ENCODE data around the gene KDM4B.

KDM4B gene

GRCh38 chr19:5036698-5037563 lies 68.0 kb downstream of the KDM4B start:
- no peak for DNase-seq

DNA sequence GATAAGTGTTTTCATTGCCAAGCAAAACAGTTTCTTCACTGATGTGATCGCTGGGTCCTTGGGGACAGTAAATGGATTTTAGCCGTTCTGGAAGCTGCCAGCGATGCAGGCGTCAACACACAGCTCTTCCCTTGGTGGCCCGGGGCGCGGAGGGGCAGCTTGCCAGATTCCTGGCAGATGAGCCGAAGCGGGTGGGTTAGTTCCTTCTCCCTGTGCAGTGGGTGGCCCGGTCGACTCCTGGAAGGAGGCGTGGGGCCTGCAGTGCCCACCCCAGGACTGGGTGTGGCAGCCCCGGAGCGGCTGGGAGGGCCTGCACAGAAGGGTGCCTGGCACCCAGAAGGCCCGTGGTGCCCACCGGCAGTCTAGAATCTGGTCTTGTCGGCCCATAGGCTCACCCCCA lies 69.0 kb downstream of the KDM4B start:
- DNase-seq, result no peak

GRCh38 chr19:5038631-5039271 lies 69.8 kb downstream of the KDM4B start:
- DNase-seq, result no peak

GRCh38 chr19:5039642-5040543 lies 71.0 kb downstream of the KDM4B start:
- DNase-seq, result no peak

DNA sequence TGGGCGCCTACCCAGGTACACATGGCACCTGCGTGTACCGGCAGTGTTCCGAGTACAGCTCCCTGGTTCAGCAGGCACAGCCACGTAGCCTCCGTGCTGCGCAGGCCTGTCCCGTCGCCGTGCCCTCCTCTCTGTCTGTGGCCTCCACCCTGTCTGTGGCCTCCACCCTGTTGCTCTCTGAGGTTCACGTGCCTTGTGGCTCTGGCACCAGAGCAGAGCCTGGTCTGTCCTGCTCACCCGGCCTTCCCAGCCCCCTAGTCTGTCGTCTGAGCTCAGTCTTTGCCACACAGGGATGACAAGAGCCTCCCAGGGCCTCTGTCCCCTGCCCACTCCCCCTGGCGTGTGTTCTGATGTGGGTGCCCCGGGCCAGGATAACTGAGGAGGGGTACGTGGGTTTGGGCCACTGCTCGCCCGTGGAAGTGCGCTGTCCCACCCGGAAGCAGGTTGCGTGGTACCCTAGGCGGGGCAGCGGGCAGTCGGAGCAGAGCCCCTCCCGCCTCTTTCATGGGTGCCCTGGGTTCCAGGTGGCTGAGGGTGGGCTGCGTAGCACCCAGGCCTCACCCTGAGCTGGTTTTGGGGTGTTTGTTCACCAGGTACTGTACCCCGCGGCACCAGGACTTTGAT lies 71.7 kb downstream of the KDM4B start:
- no peak for DNase-seq

- DNase-seq, result no peak
These were observed 72.4 kb downstream of the KDM4B start for GRCh38 chr19:5041168-5041912.

- DNase-seq, result no peak
These were observed 72.9 kb downstream of the KDM4B start for GRCh38 chr19:5041913-5042187.

GRCh38 chr19:5042556-5042955 lies 73.6 kb downstream of the KDM4B start:
- no peak for DNase-seq

DNA sequence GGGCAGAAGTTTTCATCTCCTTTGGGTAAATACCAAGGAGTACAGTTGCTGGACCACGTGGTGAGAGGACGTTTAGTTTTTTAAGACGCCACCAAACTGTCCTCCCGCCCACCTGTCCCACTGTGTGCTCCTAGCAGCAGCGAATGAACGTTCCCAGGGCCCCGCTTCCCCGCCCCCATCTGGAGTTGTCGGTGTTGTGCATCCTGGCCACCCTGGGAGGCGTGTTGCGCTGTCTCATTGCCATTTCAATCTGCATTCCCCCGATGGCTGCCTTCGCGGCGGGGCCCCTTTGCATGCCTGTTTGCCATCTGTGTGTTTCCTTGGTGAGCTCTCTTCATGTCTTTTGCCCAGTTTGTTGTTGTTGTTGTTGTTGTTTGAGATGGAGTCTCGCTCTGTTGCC lies 76.1 kb downstream of the KDM4B start:
- no peak for DNase-seq

DNA sequence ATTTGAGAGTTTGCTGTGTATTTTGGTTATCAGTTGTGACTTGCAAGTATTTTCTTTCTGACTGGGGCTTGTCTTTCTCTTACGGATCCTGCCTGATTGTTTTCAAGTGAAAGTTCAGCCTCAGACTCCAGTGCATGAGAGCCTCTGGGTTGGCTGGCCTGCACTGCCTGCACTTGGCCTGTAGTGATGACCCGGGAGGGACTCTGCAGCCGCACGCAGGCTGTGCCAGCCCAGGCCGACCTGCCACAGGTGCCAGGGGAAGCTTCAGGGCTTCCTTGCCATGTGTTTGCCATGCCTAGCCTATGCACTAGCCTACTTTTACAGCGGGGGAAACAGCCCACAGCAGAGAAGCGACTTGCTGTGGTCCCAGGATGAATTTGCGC lies 77.0 kb downstream of the KDM4B start:
- DNase-seq, result no peak

- DNase-seq, result no peak
These were observed 77.6 kb downstream of the KDM4B start for GRCh38 chr19:5046339-5047039.

DNA sequence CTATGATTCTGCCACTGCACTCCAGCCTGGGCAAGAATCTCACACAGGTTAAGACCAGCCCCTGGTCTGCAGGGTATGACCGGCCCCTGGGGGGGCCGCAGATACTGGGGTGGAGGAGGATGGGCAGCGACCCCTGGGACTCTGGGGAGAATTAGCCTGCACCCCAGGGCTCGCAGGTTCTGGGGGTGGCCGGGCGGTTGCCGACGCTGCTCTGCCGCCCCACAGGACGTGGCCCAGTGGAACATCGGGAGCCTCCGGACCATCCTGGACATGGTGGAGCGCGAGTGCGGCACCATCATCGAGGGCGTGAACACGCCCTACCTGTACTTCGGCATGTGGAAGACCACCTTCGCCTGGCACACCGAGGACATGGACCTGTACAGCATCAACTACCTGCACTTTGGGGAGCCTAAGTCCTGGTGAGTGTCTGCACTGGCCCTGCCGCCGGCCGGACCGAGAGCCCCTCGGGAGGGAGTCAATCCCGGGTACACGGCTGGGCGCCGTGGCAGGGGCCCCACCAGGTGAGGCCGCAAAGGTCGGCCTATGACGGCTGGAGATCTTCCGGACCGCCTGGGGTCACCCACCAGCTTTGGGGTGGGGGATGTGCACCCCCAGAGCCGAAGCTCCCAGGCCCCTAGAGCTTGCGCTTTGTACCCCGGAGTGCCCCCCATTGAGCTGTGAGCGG lies 78.5 kb downstream of the KDM4B start:
- DNase-seq, result no peak

DNA sequence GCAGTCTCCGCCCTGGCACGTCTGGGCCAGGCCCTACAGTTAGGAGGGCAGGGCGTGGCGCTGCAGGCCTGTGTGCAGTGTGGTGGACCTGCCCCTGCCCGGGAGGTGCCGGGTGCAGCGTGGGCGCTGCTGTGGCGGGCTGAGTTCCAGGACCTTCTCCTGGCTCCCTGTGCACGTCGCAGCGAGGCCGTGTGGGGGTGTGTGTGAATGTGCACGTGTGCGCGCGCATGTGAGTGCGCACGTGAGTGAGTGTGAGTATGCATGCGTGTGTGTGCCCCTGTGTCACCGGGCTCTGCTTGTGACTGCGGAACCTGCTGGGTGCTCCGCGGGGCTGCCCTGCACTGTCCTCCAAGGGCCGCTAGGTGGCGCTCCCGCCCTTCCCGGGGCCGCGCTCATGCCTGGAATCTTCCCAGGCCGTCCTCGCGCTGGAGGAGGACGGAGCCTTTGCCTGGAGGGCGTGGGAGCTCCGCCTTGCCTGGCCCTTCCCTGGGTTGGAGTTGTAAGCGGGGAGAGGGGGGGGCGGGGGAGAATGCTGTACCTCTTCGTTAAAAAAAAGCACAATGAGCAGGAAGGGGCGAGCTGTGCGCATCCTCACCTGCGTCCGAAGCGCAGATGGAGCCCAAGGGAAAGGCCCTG lies 79.3 kb downstream of the KDM4B start:
- peak; percentile 83 for DNase-seq

DNA sequence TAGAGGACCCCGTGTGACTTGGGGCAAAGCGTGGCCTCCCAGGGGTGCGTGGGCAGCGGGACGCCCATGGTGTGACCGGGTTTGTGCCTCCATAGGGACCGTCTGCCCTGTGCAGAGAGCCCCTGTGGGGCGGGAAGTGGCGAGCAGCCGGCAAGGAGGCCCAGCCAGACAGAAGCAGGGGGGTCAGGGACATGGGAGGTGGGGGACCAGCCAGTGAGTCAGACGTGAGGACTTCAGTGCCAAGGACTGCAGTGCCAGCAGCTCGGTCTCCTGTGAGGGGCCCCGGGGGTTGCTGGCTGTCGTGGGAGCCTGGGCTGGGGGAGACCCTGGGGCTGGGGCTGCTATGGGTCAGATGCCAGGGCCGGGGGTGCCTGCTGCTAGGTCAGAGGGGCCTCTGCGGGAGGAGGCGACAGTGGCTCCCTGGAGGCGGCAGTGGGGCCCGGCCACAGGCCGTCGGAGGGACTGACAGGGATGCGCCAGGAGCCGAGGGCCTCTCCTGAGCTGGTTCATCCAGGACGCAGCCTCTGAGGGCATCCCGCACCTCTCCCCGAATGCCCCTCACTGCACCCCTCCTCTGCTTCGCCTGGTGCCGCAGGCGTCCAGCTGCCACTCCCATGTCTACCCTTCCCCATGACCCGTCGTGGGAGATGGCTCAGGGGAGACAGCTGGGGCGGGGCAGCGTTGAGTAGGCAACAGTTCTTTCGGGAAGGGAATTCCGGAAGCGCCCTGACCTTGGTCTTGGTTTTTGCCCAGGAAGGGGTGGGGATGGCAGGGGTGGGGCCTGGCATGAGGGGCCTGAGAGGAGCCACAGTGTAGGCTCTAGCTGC lies 80.0 kb downstream of the KDM4B start:
- DNase-seq, result peak; percentile 49

DNA sequence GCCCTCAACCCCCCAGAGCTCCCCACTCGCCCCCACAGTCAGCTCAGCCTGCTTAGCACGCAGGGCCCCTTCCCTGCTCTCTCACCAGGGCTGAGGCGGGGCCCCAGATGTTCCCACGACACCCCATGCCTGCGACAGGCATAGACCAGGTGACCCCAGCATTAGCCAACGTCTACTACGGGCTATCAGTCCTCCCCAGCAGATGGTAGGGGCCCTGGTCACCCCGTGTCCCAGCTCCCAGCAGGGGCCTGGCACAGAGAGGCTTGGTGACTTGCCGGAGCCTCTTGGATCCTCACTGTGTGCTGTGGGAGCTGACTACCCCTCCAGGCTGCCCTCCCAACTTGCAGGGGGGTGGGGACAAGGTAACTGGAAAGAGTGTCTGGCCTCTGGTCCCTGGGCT lies 80.6 kb downstream of the KDM4B start:
- DNase-seq, result no peak

DNA sequence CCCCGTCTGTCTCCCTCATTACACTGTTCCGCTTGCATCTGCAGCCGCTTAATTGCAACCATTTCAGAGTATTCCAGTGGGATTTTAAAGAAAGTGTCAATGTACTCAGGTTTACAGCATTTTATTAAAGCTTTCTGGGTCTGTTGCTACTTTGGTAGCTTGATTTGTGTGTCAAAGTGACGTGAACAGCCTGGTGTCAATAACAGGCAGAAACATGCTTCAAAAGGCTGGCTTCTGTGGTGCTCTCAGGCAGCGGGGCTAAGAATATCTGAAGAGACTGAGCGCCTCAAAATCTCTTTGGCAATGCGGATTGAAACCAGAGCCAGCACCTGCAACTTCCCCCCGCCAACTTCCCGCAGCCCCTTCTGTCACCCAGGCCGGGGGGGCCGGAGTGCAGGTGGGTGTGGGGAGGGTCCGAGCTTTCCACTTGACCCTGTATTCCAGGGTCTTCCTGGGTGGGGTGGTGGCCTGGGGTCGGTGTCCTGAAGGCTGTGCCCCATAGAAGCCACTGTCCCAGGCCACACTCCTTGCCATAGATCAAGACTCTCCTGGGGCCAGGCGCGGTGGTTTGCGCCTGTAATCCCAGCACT lies 81.2 kb downstream of the KDM4B start:
- DNase-seq, result no peak

GRCh38 chr19:5050905-5051304 lies 82.0 kb downstream of the KDM4B start:
- no peak for DNase-seq

- no peak for DNase-seq
These were observed 82.7 kb downstream of the KDM4B start for GRCh38 chr19:5051619-5052018.

DNA sequence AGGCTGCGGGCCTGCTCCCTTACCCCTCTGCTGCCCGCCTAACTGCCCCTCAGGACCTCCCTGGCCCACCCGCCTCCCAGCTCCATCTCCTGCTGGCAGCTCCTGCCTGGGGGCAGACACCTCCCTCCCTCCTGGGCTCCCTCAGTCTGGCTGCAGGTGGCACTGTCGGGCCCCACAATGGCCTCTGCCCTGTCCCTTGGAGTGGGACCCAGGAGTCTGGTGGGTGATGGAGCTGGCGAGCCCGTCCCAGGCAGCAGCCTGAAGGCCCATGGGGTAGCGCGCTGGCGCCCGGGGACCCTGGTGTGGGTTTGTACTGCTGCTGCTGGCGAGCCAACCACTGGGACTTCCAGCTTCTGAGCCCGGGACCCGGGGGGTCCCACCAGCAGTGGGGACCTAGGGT lies 83.6 kb downstream of the KDM4B start:
- DNase-seq, result no peak
